NCI-H1092 (cell line): ENCODE measurements around the gene CCDC50.

Experiments
- DNase-seq: peaks from one replicate; lab custom pipeline; 2025; lab: John Stamatoyannopoulos, UW

CCDC50 gene

DNA sequence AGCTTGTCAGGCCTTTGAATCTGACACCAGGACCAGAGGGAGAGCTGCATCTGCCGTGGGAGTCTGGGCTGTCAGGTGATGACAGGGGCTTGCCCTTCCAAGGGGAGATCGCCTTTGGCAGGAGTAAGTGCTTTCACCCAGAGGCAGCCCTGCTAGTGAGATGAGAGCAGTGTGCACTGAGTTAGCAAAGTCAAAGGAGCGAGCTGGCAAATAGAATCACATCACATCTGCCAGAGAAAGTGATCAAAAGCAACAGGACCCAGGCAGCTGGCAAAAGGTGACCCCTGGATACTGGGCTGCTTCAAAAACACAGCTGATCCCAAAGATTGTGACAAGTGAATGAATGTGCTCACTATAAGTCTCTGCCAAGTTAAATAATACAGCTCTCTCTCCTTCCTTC, 95.7 kb downstream of the CCDC50 start:
- no peak for DNase-seq

DNA sequence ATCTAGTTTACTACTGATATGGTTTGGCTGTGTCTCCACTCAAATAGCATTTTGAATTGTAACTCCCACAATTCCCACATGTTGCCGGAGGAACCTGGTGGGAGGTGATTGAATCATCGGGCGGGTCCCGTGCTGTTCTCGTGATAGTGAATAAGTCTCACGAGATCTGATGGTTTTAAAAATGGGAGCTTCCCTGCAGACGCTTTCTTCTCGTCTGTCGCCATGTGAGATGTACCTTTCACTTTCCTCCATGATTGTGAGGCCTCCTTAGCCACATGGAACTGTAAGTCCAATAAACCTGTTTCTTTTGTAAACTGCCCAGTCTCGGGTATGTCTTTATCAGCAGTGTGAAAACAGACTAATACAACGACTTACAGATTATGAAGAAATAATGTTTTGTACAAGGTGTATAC, 96.1 kb downstream of the CCDC50 start:
- no peak for DNase-seq

DNA sequence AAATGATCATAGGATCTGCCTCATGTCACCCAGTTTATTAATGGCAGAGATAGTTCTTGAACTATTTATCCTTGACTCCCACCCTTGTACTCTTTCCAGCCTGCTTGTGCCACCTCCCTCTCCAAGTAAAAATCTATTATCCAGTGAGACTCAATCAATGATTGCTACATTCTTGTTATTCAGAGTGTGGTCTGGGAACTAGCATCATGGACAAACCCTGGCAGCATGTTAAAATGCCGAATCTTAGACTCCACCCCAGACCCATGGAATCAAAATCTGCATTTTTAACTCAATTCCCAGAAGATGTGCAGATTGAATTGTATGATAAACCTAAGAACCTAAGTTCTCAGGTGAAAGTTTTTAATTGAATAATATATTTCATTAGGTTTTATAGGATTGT, 97.1 kb downstream of the CCDC50 start:
- DNase-seq = no peak

DNA sequence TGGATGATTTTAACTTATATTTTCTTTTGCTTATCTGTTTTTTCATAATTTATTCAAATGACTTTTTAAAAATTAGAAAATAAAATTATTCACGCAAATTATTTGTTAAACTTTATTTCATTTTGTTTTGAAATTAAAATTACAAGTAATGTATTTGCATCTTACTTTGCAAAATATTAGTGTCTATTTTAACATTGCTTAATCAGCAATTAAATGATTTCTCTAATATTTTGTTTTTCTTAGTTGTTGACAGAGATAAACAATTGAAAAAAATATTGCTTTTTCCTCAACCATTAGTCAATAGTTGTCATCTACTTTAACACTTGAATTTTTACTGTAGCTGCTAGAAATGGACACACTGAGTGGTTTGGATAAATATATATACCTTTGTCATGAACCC, 99.0 kb downstream of the CCDC50 start:
- DNase-seq = no peak

DNA sequence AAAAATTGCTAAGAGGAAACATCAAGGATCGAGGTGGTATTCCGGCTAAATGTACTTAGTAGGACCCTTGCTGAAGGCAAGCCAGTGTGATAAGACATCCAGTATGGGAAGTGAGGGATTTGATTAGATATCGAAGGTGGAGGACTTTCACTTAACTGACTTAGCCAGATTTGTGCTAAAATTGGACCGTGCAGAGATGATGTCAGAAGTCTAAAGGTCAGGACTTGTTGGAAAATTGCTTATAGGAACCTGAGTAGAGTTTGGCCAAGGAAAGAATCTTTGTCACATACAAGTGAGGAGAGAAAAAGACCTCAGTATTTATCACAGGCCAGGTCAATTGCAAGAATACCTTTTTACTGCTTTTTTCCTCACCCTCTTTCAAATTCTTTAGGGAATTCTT, 100.9 kb downstream of the CCDC50 start:
- no peak for DNase-seq

DNA sequence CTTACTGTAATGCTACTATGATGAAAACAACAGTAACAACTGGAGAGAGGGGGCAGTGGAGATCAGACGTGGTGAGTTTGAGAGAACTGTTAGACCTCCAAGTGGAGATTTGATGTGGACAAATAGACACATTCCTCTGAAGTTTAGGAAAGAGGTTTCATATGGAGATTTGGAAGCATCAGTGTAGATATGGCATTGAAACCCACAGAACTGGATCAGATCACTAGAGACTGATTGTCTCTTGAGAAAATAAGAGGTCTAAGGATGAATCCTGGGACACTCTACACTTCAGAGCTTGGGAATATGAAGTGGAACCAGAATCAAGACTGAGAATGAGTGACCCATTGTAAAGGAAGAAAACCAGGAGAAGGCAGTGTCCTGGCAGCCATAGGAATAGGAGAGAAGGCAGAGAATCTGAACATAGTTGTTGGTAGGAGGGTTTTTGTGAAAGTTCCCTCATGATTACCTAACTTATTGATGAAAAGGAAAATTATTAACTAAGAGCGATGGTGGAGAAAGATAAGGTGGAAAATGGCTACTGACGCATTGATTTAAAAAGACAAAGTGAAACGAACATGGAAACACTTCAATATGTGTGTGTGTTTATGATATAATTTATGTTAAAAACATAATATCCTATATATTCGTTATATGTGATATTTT, 102.1 kb downstream of the CCDC50 start:
- no peak for DNase-seq

DNA sequence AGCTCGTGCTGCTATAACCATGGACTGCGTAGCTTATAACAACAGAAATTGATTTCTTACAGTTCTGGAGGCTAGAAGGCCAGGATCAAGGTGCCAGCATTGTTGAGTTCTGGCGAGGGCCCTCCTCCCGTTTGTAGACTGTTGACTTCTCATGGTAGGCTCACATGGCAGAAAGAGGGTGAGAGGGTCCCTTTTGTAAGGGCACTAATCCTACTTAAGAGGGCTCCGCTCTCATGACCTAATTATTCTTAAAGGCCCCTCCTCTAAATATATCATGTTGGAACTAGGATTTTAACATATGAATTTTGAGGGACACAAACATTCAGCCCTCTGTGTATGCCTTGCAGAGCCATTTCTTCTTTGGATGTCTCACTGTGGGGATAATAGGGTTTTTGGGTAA, 103.0 kb downstream of the CCDC50 start:
- DNase-seq = no peak

DNA sequence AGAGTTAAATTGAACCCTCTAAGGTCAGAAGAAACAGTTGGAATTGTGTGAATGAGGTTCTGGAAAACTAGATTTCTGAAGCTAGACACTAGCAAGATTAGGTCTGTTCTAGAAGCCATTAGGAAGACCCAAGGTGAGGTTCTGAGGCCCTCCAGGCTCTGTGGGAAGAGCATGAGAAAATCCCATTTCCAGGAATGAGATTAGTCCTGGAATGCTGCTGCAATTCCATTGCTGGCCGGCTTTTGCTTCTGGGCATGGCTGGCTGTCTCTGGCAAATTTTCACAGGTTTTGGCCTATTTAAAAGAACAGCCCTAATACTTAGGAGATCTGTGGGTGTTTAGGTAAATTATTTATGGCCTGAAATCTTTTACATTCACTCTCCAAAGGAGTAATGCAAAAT, 104.8 kb downstream of the CCDC50 start:
- DNase-seq = no peak

DNA sequence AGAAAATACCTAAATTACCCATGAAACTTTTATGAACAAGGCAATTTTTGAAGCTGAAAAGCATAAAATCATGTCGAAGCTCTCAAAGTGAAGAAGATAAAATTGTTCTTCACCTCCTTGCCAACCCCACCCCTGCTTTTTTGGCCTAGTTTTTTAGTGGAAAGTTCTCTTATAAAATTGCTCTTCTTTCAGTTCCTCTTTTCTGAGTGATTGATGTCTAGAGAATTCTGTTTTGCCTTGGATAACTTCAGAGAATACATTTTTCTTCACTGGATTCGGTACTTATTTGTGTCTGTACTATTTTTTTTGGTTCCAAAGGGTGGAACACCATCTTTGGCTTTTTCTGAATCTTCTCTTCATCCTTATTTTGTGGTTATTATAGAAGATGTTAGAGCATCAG, 106.8 kb downstream of the CCDC50 start:
- no peak for DNase-seq

DNA sequence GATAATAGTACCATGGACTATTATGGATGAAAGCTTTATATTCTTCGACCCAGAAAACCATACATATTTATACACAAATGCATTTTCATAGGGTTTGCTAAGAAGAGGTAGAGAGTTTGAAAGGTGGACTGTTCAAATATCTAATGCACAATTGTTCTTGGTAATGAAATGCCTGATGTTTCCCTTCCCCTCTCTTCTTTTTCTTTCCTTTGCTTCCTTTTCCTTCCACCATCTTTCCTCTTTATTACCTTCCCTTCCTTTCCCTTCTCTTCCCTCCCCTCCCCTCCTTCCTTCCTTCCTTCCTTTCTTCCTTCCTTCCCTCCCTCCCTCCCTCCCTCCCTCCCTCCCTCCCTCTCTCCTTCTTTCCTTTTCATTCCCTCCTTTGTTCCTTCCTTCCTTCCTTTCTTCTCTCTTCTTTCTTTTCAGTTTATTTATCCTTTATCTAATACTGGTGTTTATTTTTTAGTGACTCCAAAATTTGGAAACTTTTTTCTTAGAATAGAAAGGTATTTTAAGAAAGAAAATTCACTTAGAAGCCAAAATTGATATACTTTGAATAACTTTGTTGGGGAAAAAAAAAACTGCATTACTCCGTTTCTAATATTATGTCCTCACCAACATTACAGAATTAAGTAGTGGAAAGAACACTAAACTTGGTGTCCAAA, 109.1 kb downstream of the CCDC50 start:
- no peak for DNase-seq

DNA sequence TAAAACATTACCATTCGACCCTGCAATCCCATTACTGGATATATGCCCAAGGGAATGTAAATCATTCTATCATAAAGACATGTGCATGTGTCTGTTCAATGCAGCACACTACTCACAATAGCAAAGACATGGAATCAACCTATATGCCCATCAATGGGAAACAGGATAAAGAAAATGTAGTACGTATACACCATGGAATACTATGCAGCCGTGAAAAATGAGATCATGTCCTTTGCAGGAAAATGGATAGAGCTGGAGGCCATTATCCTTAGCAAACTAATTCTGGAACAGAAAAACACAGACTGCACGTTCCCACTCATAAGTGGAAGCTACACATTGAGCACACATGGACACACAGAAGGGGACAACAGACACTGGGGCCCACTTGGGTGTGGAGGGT, 111.3 kb downstream of the CCDC50 start:
- no peak for DNase-seq

DNA sequence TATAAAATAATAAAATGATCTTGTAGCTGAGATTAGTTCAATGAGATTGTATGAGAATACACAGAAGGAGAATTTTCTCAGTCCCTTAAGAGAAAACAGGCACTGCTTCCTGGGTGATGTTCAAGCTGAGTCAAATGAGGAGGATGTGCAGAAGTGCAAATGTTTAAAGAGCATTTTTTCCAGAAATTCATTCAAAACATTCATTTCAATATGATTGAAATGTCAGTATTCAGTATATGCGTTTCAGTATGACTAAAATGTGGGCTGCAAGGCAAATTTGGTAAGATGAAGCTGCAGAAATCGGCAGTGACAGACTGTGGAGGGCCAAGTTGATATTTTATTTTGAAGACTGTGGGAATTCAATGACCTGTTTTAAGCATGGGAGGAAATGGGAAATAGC, 112.5 kb downstream of the CCDC50 start:
- no peak for DNase-seq

DNA sequence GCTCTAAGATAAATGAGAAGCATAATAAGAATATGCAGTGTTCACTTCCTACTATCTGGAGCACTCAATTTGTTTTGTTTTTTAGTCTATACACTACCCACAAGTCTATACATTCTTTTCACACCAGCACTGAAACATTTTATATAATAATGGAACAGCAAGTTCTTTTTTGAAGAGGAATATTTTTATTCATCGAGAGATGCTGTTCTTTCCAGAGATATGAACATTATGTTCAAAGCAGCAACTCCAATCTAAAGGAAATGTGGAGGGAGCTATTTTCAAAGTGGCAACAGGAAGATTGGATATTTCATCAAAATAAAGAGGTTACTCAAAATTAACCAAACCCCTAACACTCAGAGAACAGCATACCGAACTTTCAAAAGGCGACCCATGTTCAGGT, 115.4 kb downstream of the CCDC50 start:
- no peak for DNase-seq
